SU-DHL-6 (cell line): ENCODE data around the gene CABLES2.

Experiments used
- CTCF ChIP-seq: fragments of 200-600 bp; sonication (generic); IDR thresholded peaks from one replicate; pipeline ENCODE4 v1.5.1; 2017; ENCODE audit warnings: antibody characterized with exemption, mild to moderate bottlenecking, low read length, moderate library complexity; ENCODE audit not compliant: insufficient read depth, poor library complexity, severe bottlenecking
- EZH2phosphoT487 ChIP-seq: fragments of 200-600 bp; sonication (generic), shearing (Covaris generic); conservative IDR thresholded peaks from 2 replicates; pipeline ENCODE4 v1.6.1; 2018; ENCODE audit warnings: mild to moderate bottlenecking, antibody characterized with exemption, low read length, moderate library complexity, mixed read lengths

GRCh38 chr20:62422636-62423325, 15.7 kb upstream of the CABLES2 start:
- TF ChIP-seq CTCF (no peak), EZH2phosphoT487 (no peak)
